Measurements from ENCODE around the gene AATF. TPM values are rescaled to one million over a fixed set of nuclear protein-coding genes. Genes with fewer than 3 reads are reported as not detected.

Gene AATF
- total RNA-seq, 1 donor from 2014 or later, result 38.5 TPM

DNA sequence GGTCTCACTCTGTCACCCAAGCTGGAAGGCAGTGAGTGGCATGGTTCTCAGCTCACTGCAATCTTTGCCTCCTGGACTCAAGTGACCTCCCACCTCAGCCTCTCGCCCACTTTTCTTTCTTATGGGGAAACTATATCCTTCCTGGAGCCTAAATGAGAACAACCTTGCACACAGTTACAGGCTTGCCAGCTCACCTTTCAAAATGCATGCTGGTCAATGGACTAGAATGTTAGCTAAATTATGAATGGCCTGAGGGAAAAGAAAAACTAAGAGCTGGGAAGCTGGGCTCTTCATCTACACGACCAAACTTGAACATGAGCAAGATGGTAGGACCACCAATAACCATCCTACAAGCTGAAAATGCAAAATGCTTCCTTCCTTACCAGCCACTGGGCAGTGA lies 22.1 kb upstream of the AATF start:
- Mint-ChIP-seq H3K27me3 (ENCODE audit: low read depth) (peaks cover 44% of the 10 kb centered on the region), H3K4me1 (ENCODE audit: low read depth) (peaks cover 4% of the 10 kb centered on the region), H3K36me3 (ENCODE audit: low read depth) (no peaks in the 10 kb centered on the region), H3K9me3 (ENCODE audit: low read depth) (no peaks in the 10 kb centered on the region), H3K4me3 (ENCODE audit: unreplicated experiment) (no peak overlapping the region), H3K27ac (ENCODE audit: unreplicated experiment) (no peak overlapping the region)
- DNase-seq (ENCODE audit: low spot score), result no peak
- TF ChIP-seq, protein P1, sequence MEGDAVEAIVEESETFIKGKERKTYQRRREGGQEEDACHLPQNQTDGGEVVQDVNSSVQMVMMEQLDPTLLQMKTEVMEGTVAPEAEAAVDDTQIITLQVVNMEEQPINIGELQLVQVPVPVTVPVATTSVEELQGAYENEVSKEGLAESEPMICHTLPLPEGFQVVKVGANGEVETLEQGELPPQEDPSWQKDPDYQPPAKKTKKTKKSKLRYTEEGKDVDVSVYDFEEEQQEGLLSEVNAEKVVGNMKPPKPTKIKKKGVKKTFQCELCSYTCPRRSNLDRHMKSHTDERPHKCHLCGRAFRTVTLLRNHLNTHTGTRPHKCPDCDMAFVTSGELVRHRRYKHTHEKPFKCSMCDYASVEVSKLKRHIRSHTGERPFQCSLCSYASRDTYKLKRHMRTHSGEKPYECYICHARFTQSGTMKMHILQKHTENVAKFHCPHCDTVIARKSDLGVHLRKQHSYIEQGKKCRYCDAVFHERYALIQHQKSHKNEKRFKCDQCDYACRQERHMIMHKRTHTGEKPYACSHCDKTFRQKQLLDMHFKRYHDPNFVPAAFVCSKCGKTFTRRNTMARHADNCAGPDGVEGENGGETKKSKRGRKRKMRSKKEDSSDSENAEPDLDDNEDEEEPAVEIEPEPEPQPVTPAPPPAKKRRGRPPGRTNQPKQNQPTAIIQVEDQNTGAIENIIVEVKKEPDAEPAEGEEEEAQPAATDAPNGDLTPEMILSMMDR (IDR thresholded peaks at IDR 0.05), result no peak

- TF ChIP-seq, protein P1 (IDR thresholded peaks at IDR 0.05), result no peak
- peaks cover 13% of the 10 kb centered on the region for H3K4me1 Mint-ChIP-seq (ENCODE audit: low read depth)
- no peak overlapping the region for H3K4me3 Mint-ChIP-seq (ENCODE audit: unreplicated experiment)
- H3K36me3 Mint-ChIP-seq (ENCODE audit: low read depth), result no peaks in the 10 kb centered on the region
- DNase-seq (ENCODE audit: low spot score), result no peak
- peaks cover 61% of the 10 kb centered on the region for H3K27me3 Mint-ChIP-seq (ENCODE audit: low read depth)
- no peaks in the 10 kb centered on the region for H3K9me3 Mint-ChIP-seq (ENCODE audit: low read depth)
- H3K27ac Mint-ChIP-seq (ENCODE audit: unreplicated experiment), result no peak overlapping the region
Observed at GRCh38 chr17:36928471-36929345, 20.0 kb upstream of the AATF start.

DNA sequence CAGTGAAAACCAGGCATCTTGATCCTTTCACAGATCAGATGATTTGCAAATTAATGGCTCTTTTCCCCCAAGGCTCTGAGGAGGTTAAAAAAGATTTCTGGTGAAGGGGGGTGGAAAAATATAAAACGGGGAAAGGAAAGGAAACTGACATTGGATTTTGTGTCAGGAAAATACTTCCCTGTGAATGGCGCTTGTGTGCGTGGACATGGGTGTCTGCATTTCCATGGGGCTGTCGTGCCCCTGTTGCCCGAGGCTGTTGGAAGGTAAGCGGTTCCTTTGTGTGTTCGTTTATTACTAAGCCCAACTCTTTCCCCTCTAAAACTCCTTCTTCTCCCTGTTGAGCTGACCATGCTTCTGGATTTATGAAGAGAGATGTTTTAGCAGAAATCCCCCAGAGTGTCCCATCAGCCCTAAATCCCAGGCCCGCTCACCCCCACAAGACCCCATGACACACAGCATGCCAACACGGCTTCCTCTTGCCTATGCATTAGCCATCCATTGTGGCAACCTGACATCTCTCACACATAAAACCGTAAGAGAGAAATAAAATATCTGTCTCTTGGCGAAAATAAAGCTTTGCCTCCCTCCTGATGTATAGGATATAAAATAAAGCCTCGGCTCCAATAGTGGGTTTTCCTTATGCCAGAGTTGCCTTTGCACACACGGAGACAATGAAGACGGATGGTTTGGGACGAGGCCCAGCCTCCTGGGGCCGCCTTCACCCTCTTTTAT lies 18.7 kb upstream of the AATF start:
- DNase-seq (ENCODE audit: low spot score), result no peak
- Mint-ChIP-seq H3K36me3 (ENCODE audit: low read depth) (no peaks in the 10 kb centered on the region), H3K27ac (ENCODE audit: unreplicated experiment) (no peak overlapping the region), H3K4me3 (ENCODE audit: unreplicated experiment) (no peak overlapping the region), H3K4me1 (ENCODE audit: low read depth) (peaks cover 16% of the 10 kb centered on the region), H3K9me3 (ENCODE audit: low read depth) (no peaks in the 10 kb centered on the region), H3K27me3 (ENCODE audit: low read depth) (peaks cover 66% of the 10 kb centered on the region)
- TF ChIP-seq, protein P1 (IDR thresholded peaks at IDR 0.05), result no peak

DNA sequence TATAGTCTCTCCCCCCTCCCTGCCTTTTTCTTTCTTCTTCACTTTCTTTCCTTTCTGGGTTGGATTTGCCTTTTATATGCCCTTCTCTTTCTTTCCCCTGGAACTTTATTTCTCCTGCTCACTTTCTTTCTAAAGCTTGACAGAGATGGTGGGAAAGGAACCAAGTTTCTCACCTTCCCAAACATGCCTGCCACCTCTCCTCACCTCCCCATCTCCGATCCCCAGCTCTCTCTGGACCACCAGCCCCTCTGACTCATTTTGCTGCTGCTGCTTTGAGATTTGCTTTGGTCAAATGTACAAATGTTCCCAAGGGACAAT lies 18.2 kb upstream of the AATF start:
- Mint-ChIP-seq H3K9me3 (ENCODE audit: low read depth) (no peaks in the 10 kb centered on the region), H3K36me3 (ENCODE audit: low read depth) (no peaks in the 10 kb centered on the region), H3K27ac (ENCODE audit: unreplicated experiment) (no peak overlapping the region), H3K4me1 (ENCODE audit: low read depth) (peaks cover 21% of the 10 kb centered on the region), H3K4me3 (ENCODE audit: unreplicated experiment) (no peak overlapping the region), H3K27me3 (ENCODE audit: low read depth) (peaks cover 71% of the 10 kb centered on the region)
- TF ChIP-seq, protein P1 (IDR thresholded peaks at IDR 0.05), result no peak
- DNase-seq (ENCODE audit: low spot score), result no peak

DNA sequence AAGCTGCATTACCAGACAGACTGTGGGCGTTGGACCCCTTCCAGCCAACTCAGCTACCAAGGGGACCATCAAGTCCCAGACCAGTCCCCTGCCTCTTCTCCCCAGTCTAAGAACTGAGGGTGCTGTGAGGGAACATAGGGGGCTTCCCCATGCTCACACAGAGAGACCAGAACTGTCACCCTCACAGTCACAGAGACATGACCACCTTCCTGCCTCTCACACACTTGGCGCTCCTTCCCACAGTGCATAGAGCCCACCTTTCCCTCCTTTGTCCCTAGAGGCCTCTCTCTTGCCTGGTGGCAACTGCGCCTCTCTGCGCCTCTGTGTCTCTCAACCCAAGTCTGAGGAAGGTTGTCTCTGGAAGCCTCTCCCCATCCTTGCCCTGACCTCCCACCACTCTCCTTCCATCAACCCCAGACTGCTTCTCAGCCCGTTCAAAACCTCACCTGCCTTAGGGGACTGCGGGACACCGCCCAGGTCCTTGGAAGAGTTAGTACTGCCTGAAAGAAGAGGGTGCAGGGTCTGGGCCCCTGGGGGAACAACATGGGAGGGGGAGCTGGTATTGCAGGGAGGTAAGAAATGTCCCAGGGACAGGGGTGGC lies 17.6 kb upstream of the AATF start:
- DNase-seq (ENCODE audit: low spot score), result no peak
- Mint-ChIP-seq H3K27ac (ENCODE audit: unreplicated experiment) (no peak overlapping the region), H3K36me3 (ENCODE audit: low read depth) (no peaks in the 10 kb centered on the region), H3K27me3 (ENCODE audit: low read depth) (peaks cover 78% of the 10 kb centered on the region), H3K9me3 (ENCODE audit: low read depth) (no peaks in the 10 kb centered on the region), H3K4me3 (ENCODE audit: unreplicated experiment) (no peak overlapping the region), H3K4me1 (ENCODE audit: low read depth) (peaks cover 26% of the 10 kb centered on the region)
- TF ChIP-seq, protein P1 (IDR thresholded peaks at IDR 0.05), result no peak

Data from chondrocyte (in vitro differentiated cells).